HG03025 (cell line): ENCODE data around the gene VPS9D1.

Source experiments
- ATAC-seq: cut with Tn5 transposase; IDR thresholded peaks from one replicate; pipeline ENCODE4 v1.9.1; 2021; ENCODE audit warnings: mild to moderate bottlenecking, moderate library complexity; ENCODE audit not compliant: unreplicated experiment, low FRiP score

The VPS9D1 gene

GRCh38 chr16:89733792-89734191 lies 13.1 kb upstream of the VPS9D1 start:
- ATAC-seq, result no peak

- ATAC-seq, result no peak
Observed at GRCh38 chr16:89733322-89733721, 12.6 kb upstream of the VPS9D1 start.

GRCh38 chr16:89732918-89733242 lies 12.2 kb upstream of the VPS9D1 start:
- no peak for ATAC-seq

GRCh38 chr16:89732142-89732917 lies 11.6 kb upstream of the VPS9D1 start:
- no peak for ATAC-seq

- no peak for ATAC-seq
Observed at GRCh38 chr16:89730610-89731234, 10.0 kb upstream of the VPS9D1 start.

GRCh38 chr16:89729863-89730593 lies 9.3 kb upstream of the VPS9D1 start:
- no peak for ATAC-seq

- ATAC-seq, result no peak
Observed at GRCh38 chr16:89729293-89729692, 8.6 kb upstream of the VPS9D1 start.

- ATAC-seq, result no peak
Observed at GRCh38 chr16:89727406-89728120, 6.9 kb upstream of the VPS9D1 start.

GRCh38 chr16:89723279-89724250 lies 2.9 kb upstream of the VPS9D1 start:
- ATAC-seq, result no peak

- no peak for ATAC-seq
Observed at GRCh38 chr16:89722392-89723278, 1.9 kb upstream of the VPS9D1 start.

GRCh38 chr16:89721546-89722391 lies 1.1 kb upstream of the VPS9D1 start:
- ATAC-seq, result peak; percentile 32

GRCh38 chr16:89720551-89720812 lies 216 bp downstream of the VPS9D1 start:
- ATAC-seq, result peak; percentile 12

- no peak for ATAC-seq
Observed at GRCh38 chr16:89717688-89718505, 2.8 kb downstream of the VPS9D1 start.

GRCh38 chr16:89716916-89717687 lies 3.6 kb downstream of the VPS9D1 start:
- no peak for ATAC-seq

GRCh38 chr16:89716493-89716892 lies 4.2 kb downstream of the VPS9D1 start:
- no peak for ATAC-seq

- ATAC-seq, result no peak
Observed at GRCh38 chr16:89712274-89712781, 8.4 kb downstream of the VPS9D1 start.
